IMR-90 (cell line): ENCODE measurements around the gene PACS1.

ENCODE experiments used
- BHLHE40 ChIP-seq: fragments of 150-350 bp; IDR thresholded peaks from 2 replicates; pipeline ENCODE4 v1.6.1; 2016; ENCODE audit warnings: mild to moderate bottlenecking, low read depth, low read length
- CHD1 ChIP-seq: IDR thresholded peaks from 2 replicates; pipeline ENCODE4 v1.6.1; 2012; ENCODE audit warnings: low read depth, low read length, improper control_type of control experiment
- CTCF ChIP-seq: conservative IDR thresholded peaks from 2 replicates; pipeline ENCODE4 v1.5.1; 2012; ENCODE audit warnings: mild to moderate bottlenecking, low read depth, low read length, improper control_type of control experiment
- FOS ChIP-seq: fragments of 150-350 bp; IDR thresholded peaks from 2 replicates; pipeline ENCODE4 v1.6.1; 2016; ENCODE audit warnings: low read depth, low read length
- MAFK ChIP-seq: IDR thresholded peaks from 2 replicates; pipeline ENCODE4 v1.6.1; 2012; ENCODE audit warnings: low read depth, low read length, improper control_type of control experiment
- MAZ ChIP-seq: IDR thresholded peaks from 2 replicates; pipeline ENCODE4 v1.6.1; 2012; ENCODE audit warnings: low read depth, mild to moderate bottlenecking, low read length, improper control_type of control experiment, moderate library complexity, borderline replicate concordance
- MXI1 ChIP-seq: IDR thresholded peaks from 2 replicates; pipeline ENCODE4 v1.6.1; 2012; ENCODE audit warnings: low read depth, mild to moderate bottlenecking, low read length, moderate library complexity, borderline replicate concordance
- NFE2L2 ChIP-seq: fragments of 150-350 bp; IDR thresholded peaks from 2 replicates; pipeline ENCODE4 v1.6.1; 2016; ENCODE audit warnings: low read depth, mild to moderate bottlenecking, low read length
- POLR2A ChIP-seq: IDR thresholded peaks from 2 replicates; pipeline ENCODE4 v1.6.1; 2012; ENCODE audit warnings: mild to moderate bottlenecking, low read depth, low read length
- RAD21 ChIP-seq: IDR thresholded peaks from 2 replicates; pipeline ENCODE4 v1.6.1; 2012; ENCODE audit warnings: low read length, improper control_type of control experiment
- RCOR1 ChIP-seq: IDR thresholded peaks from 2 replicates; pipeline ENCODE4 v1.6.1; 2012; ENCODE audit warnings: mild to moderate bottlenecking, low read length, improper control_type of control experiment; ENCODE audit not compliant: insufficient replicate concordance
- RFX5 ChIP-seq: IDR thresholded peaks from 2 replicates; pipeline ENCODE4 v1.8.0; 2012; ENCODE audit warnings: low read depth, mild to moderate bottlenecking, low read length, moderate library complexity
- SMC3 ChIP-seq: fragments of 150-350 bp; IDR thresholded peaks from 2 replicates; pipeline ENCODE4 v1.6.1; 2016; ENCODE audit warnings: low read depth, mild to moderate bottlenecking, antibody characterized with exemption, low read length, moderate library complexity
- USF2 ChIP-seq: fragments of 150-350 bp; IDR thresholded peaks from 2 replicates; pipeline ENCODE4 v1.6.1; 2017; ENCODE audit warnings: mild to moderate bottlenecking, antibody characterized with exemption, low read length, low read depth

GRCh38 chr11:66271816-66272215, 201.7 kb downstream of the PACS1 start:
- TF ChIP-seq USF2 (no peak), CTCF (no peak), RAD21 (no peak), MAFK (no peak), POLR2A (no peak), RFX5 (no peak), MAZ (no peak), MXI1 (no peak), BHLHE40 (no peak), RCOR1 (no peak), NFE2L2 (no peak), FOS (no peak), CHD1 (no peak), SMC3 (no peak)
